CD4-positive, alpha-beta T cell treated with Interferon alpha-2 for 1 hour (primary cell): ENCODE data around the gene PRRT2.
A peak's percentile ranks its signal among the peaks of the same experiment; 100 is the strongest.
"Not testable (repeated sequence)": the region's sequence is repeated elsewhere in the genome, so short reads cannot be mapped to it uniquely, and the experiment has no call there.

Experiments used
- DNase-seq, 2 donors: peaks; one replicate each; pipeline ENCODE4 v3.0.0-alpha.2; 2020 to 2022

The PRRT2 gene

GRCh38 chr16:29812754-29813643 lies 1.0 kb downstream of the PRRT2 start:
- no peak for DNase-seq

GRCh38 chr16:29813644-29814562 lies 1.9 kb downstream of the PRRT2 start:
- DNase-seq = no peak

- no peak for DNase-seq
Observed at GRCh38 chr16:29814592-29814991, 2.6 kb downstream of the PRRT2 start.

- no peak for DNase-seq
Observed at GRCh38 chr16:29815032-29815721, 3.2 kb downstream of the PRRT2 start.

GRCh38 chr16:29815793-29816693 lies 4.0 kb downstream of the PRRT2 start, which contains the start of gene PAGR1:
PAGR1 (plus strand) TSS chr16:29816152; CDS start chr16:29816526, 374 bp downstream.
- peak; percentile 100 for DNase-seq

GRCh38 chr16:29816694-29817441 lies 4.9 kb downstream of the PRRT2 start:
- peak; percentile 35 to 58 for DNase-seq

GRCh38 chr16:29818082-29818481 lies 6.1 kb downstream of the PRRT2 start:
- DNase-seq = no peak

GRCh38 chr16:29819506-29819905 lies 7.5 kb downstream of the PRRT2 start:
- DNase-seq = no peak

GRCh38 chr16:29820271-29820701 lies 8.3 kb downstream of the PRRT2 start, which contains the start of gene MVP:
MVP (plus strand) TSS chr16:29820462; CDS start chr16:29830550, 10,088 bp downstream.
- DNase-seq = peak; percentile 76 to 79

GRCh38 chr16:29820730-29821642 lies 9.0 kb downstream of the PRRT2 start:
- DNase-seq = peak; percentile 70 to 77

GRCh38 chr16:29821643-29822115 lies 9.7 kb downstream of the PRRT2 start:
- no peak for DNase-seq

GRCh38 chr16:29824589-29825144 lies 12.7 kb downstream of the PRRT2 start:
- DNase-seq = no peak

- DNase-seq = peak in 1 of 2 donors; percentile 43
Observed at GRCh38 chr16:29825145-29826044, 13.4 kb downstream of the PRRT2 start.

GRCh38 chr16:29826342-29826695 lies 14.3 kb downstream of the PRRT2 start:
- no peak for DNase-seq

GRCh38 chr16:29830774-29831173 lies 18.8 kb downstream of the PRRT2 start:
- no peak for DNase-seq

GRCh38 chr16:29831490-29831889 lies 19.5 kb downstream of the PRRT2 start:
- DNase-seq = no peak

GRCh38 chr16:29833219-29833618 lies 21.2 kb downstream of the PRRT2 start:
- DNase-seq = not testable (repeated sequence)

GRCh38 chr16:29834079-29834478 lies 22.1 kb downstream of the PRRT2 start:
- DNase-seq = no peak
